ENCODE data around the gene VAMP8. TPM values are rescaled to one million over a fixed set of nuclear protein-coding genes. Genes with fewer than 3 reads are reported as not detected.

VAMP8 gene
- 100 to 1,000 TPM; 337 to 430 TPM for polyA plus RNA-seq

- peaks cover 3 to 8% of the 10 kb centered on the region in 2 donors for H3K4me1 ChIP-seq (ENCODE audit: control insufficient read depth in 2 of 2, insufficient read depth in 2 of 2, low read length in 1 of 2)
- peaks cover 5 to 7% of the 10 kb centered on the region in 2 donors for H3K36me3 ChIP-seq (ENCODE audit: control insufficient read depth in 2 of 2, insufficient read depth in 2 of 2, low read length in 1 of 2)
- peak within 1 kb of the TSS; percentile 66 to 89 for H3K4me3 ChIP-seq (ENCODE audit: low read depth in 1 of 2, low read length in 2 of 2)
- H3K27ac ChIP-seq (ENCODE audit: low read depth in 2 of 2, low read length in 1 of 2) = peak within 1 kb of the TSS; percentile 82 to 98
- H3K27me3 ChIP-seq (ENCODE audit: control insufficient read depth in 1 of 2, insufficient read depth in 2 of 2, low read length in 2 of 2) = no peaks in the 10 kb centered on the region
- 17 to 21% methylated on average over 19 of the region's 19 CpGs for WGBS, 2 donors
- H3K9me3 ChIP-seq (ENCODE audit: control insufficient read depth in 2 of 2, insufficient read depth in 1 of 2, low read depth in 1 of 2, low read length in 1 of 2) = no peaks in the 10 kb centered on the region
Measured at GRCh38 chr2:85577386-85578242, at the start of gene VAMP8. Gene VAMP8 (plus strand): TSS chr2:85577586. CDS start chr2:85577647, 61 bp downstream.

GRCh38 chr2:85527787-85528186 lies 49.6 kb upstream of the VAMP8 start:
- Histone ChIP-seq H3K4me1 (ENCODE audit: control insufficient read depth in 2 of 2, insufficient read depth in 2 of 2, low read length in 1 of 2) (peaks cover 0 to 2% of the 10 kb centered on the region in 2 donors), H3K9me3 (ENCODE audit: control insufficient read depth in 2 of 2, insufficient read depth in 1 of 2, low read depth in 1 of 2, low read length in 1 of 2) (no peaks in the 10 kb centered on the region), H3K27me3 (ENCODE audit: control insufficient read depth in 1 of 2, insufficient read depth in 2 of 2, low read length in 2 of 2) (no peaks in the 10 kb centered on the region), H3K4me3 (ENCODE audit: low read depth in 1 of 2, low read length in 2 of 2) (no peak overlapping the region), H3K27ac (ENCODE audit: low read depth in 2 of 2, low read length in 1 of 2) (no peak overlapping the region), H3K36me3 (ENCODE audit: control insufficient read depth in 2 of 2, insufficient read depth in 2 of 2, low read length in 1 of 2) (no peaks in the 10 kb centered on the region)

GRCh38 chr2:85528355-85528754 lies 49.0 kb upstream of the VAMP8 start:
- H3K4me3 ChIP-seq (ENCODE audit: low read depth in 1 of 2, low read length in 2 of 2) = no peak overlapping the region
- WGBS, 2 donors = 91 to 95% methylated on average over 2 of the region's 2 CpGs
- no peak overlapping the region for H3K27ac ChIP-seq (ENCODE audit: low read depth in 2 of 2, low read length in 1 of 2)
- no peaks in the 10 kb centered on the region for H3K36me3 ChIP-seq (ENCODE audit: control insufficient read depth in 2 of 2, insufficient read depth in 2 of 2, low read length in 1 of 2)
- peaks cover 0 to 2% of the 10 kb centered on the region in 2 donors for H3K4me1 ChIP-seq (ENCODE audit: control insufficient read depth in 2 of 2, insufficient read depth in 2 of 2, low read length in 1 of 2)
- no peaks in the 10 kb centered on the region for H3K9me3 ChIP-seq (ENCODE audit: control insufficient read depth in 2 of 2, insufficient read depth in 1 of 2, low read depth in 1 of 2, low read length in 1 of 2)
- H3K27me3 ChIP-seq (ENCODE audit: control insufficient read depth in 1 of 2, insufficient read depth in 2 of 2, low read length in 2 of 2) = no peaks in the 10 kb centered on the region

GRCh38 chr2:85529809-85530208 lies 47.6 kb upstream of the VAMP8 start:
- 98 to 100% methylated on average over 1 of the region's 1 CpG for WGBS, 2 donors
- Histone ChIP-seq H3K27ac (ENCODE audit: low read depth in 2 of 2, low read length in 1 of 2) (no peak overlapping the region), H3K27me3 (ENCODE audit: control insufficient read depth in 1 of 2, insufficient read depth in 2 of 2, low read length in 2 of 2) (no peaks in the 10 kb centered on the region), H3K9me3 (ENCODE audit: control insufficient read depth in 2 of 2, insufficient read depth in 1 of 2, low read depth in 1 of 2, low read length in 1 of 2) (no peaks in the 10 kb centered on the region), H3K36me3 (ENCODE audit: control insufficient read depth in 2 of 2, insufficient read depth in 2 of 2, low read length in 1 of 2) (no peaks in the 10 kb centered on the region), H3K4me1 (ENCODE audit: control insufficient read depth in 2 of 2, insufficient read depth in 2 of 2, low read length in 1 of 2) (peaks cover 0 to 2% of the 10 kb centered on the region in 2 donors), H3K4me3 (ENCODE audit: low read depth in 1 of 2, low read length in 2 of 2) (no peak overlapping the region)

GRCh38 chr2:85531589-85531988 lies 45.8 kb upstream of the VAMP8 start:
- H3K4me3 ChIP-seq (ENCODE audit: low read depth in 1 of 2, low read length in 2 of 2) = no peak overlapping the region
- no peaks in the 10 kb centered on the region for H3K27me3 ChIP-seq (ENCODE audit: control insufficient read depth in 1 of 2, insufficient read depth in 2 of 2, low read length in 2 of 2)
- H3K9me3 ChIP-seq (ENCODE audit: control insufficient read depth in 2 of 2, insufficient read depth in 1 of 2, low read depth in 1 of 2, low read length in 1 of 2) = no peaks in the 10 kb centered on the region
- H3K27ac ChIP-seq (ENCODE audit: low read depth in 2 of 2, low read length in 1 of 2) = no peak overlapping the region
- 44 to 71% methylated on average over 2 of the region's 2 CpGs for WGBS, 2 donors
- H3K36me3 ChIP-seq (ENCODE audit: control insufficient read depth in 2 of 2, insufficient read depth in 2 of 2, low read length in 1 of 2) = no peaks in the 10 kb centered on the region
- peaks cover 0 to 2% of the 10 kb centered on the region in 2 donors for H3K4me1 ChIP-seq (ENCODE audit: control insufficient read depth in 2 of 2, insufficient read depth in 2 of 2, low read length in 1 of 2)

- 73 to 76% methylated on average over 3 of the region's 3 CpGs for WGBS, 2 donors
- no peak overlapping the region for H3K27ac ChIP-seq (ENCODE audit: low read depth in 2 of 2, low read length in 1 of 2)
- no peaks in the 10 kb centered on the region for H3K9me3 ChIP-seq (ENCODE audit: control insufficient read depth in 2 of 2, insufficient read depth in 1 of 2, low read depth in 1 of 2, low read length in 1 of 2)
- peaks cover 0 to 2% of the 10 kb centered on the region in 2 donors for H3K4me1 ChIP-seq (ENCODE audit: control insufficient read depth in 2 of 2, insufficient read depth in 2 of 2, low read length in 1 of 2)
- no peak overlapping the region for H3K4me3 ChIP-seq (ENCODE audit: low read depth in 1 of 2, low read length in 2 of 2)
- no peaks in the 10 kb centered on the region for H3K27me3 ChIP-seq (ENCODE audit: control insufficient read depth in 1 of 2, insufficient read depth in 2 of 2, low read length in 2 of 2)
- no peaks in the 10 kb centered on the region for H3K36me3 ChIP-seq (ENCODE audit: control insufficient read depth in 2 of 2, insufficient read depth in 2 of 2, low read length in 1 of 2)
Measured at GRCh38 chr2:85534099-85534498, 43.3 kb upstream of the VAMP8 start.

- Histone ChIP-seq H3K27ac (ENCODE audit: low read depth in 2 of 2, low read length in 1 of 2) (no peak overlapping the region), H3K9me3 (ENCODE audit: control insufficient read depth in 2 of 2, insufficient read depth in 1 of 2, low read depth in 1 of 2, low read length in 1 of 2) (no peaks in the 10 kb centered on the region), H3K27me3 (ENCODE audit: control insufficient read depth in 1 of 2, insufficient read depth in 2 of 2, low read length in 2 of 2) (no peaks in the 10 kb centered on the region), H3K36me3 (ENCODE audit: control insufficient read depth in 2 of 2, insufficient read depth in 2 of 2, low read length in 1 of 2) (no peaks in the 10 kb centered on the region), H3K4me3 (ENCODE audit: low read depth in 1 of 2, low read length in 2 of 2) (no peak overlapping the region), H3K4me1 (ENCODE audit: control insufficient read depth in 2 of 2, insufficient read depth in 2 of 2, low read length in 1 of 2) (peaks cover 0 to 2% of the 10 kb centered on the region in 2 donors)
- 69 to 77% methylated on average over 3 of the region's 3 CpGs for WGBS, 2 donors
Measured at GRCh38 chr2:85534881-85535280, 42.5 kb upstream of the VAMP8 start.

GRCh38 chr2:85536479-85536878 lies 40.9 kb upstream of the VAMP8 start:
- Histone ChIP-seq H3K4me3 (ENCODE audit: low read depth in 1 of 2, low read length in 2 of 2) (no peak overlapping the region), H3K36me3 (ENCODE audit: control insufficient read depth in 2 of 2, insufficient read depth in 2 of 2, low read length in 1 of 2) (peaks cover 0 to under 1% of the 10 kb centered on the region in 2 donors), H3K4me1 (ENCODE audit: control insufficient read depth in 2 of 2, insufficient read depth in 2 of 2, low read length in 1 of 2) (no peaks in the 10 kb centered on the region), H3K9me3 (ENCODE audit: control insufficient read depth in 2 of 2, insufficient read depth in 1 of 2, low read depth in 1 of 2, low read length in 1 of 2) (no peaks in the 10 kb centered on the region), H3K27me3 (ENCODE audit: control insufficient read depth in 1 of 2, insufficient read depth in 2 of 2, low read length in 2 of 2) (no peaks in the 10 kb centered on the region), H3K27ac (ENCODE audit: low read depth in 2 of 2, low read length in 1 of 2) (no peak overlapping the region)
- WGBS, 2 donors = 72 to 75% methylated on average over 3 of the region's 3 CpGs

GRCh38 chr2:85537600-85538506 lies 39.5 kb upstream of the VAMP8 start:
- Histone ChIP-seq H3K27me3 (ENCODE audit: control insufficient read depth in 1 of 2, insufficient read depth in 2 of 2, low read length in 2 of 2) (no peaks in the 10 kb centered on the region), H3K36me3 (ENCODE audit: control insufficient read depth in 2 of 2, insufficient read depth in 2 of 2, low read length in 1 of 2) (peaks cover 2 to 8% of the 10 kb centered on the region in 2 donors), H3K27ac (ENCODE audit: low read depth in 2 of 2, low read length in 1 of 2) (peak overlapping the region; percentile 98 to 100), H3K4me3 (ENCODE audit: low read depth in 1 of 2, low read length in 2 of 2) (peak overlapping the region; percentile 67 to 84), H3K4me1 (ENCODE audit: control insufficient read depth in 2 of 2, insufficient read depth in 2 of 2, low read length in 1 of 2) (peaks cover 0 to 3% of the 10 kb centered on the region in 2 donors), H3K9me3 (ENCODE audit: control insufficient read depth in 2 of 2, insufficient read depth in 1 of 2, low read depth in 1 of 2, low read length in 1 of 2) (no peaks in the 10 kb centered on the region)
- WGBS, 2 donors = 1% methylated on average over 35 of the region's 35 CpGs

Data from esophagus (tissue), 2 donors.